Stimulated activated CD8-positive, alpha-beta memory T cell treated with anti-CD3 and anti-CD28 coated beads, Interleukin-4, amount 100 ng/mL, for 24 hours (primary cell): ENCODE data around the gene FNBP1.

Experiments
- DNase-seq: peaks from one replicate; pipeline ENCODE4 v3.0.0-alpha.2; 2020; ENCODE audit warnings: low read depth

Gene FNBP1

GRCh38 chr9:129875181-129875611, 167.8 kb downstream of the FNBP1 start:
- DNase-seq: no peak

GRCh38 chr9:129874261-129875101, 168.5 kb downstream of the FNBP1 start:
- no peak for DNase-seq

GRCh38 chr9:129873563-129874190, 169.3 kb downstream of the FNBP1 start:
- DNase-seq: no peak

- DNase-seq: no peak
Measured at GRCh38 chr9:129871046-129871445, 171.9 kb downstream of the FNBP1 start.

- DNase-seq: no peak
Measured at GRCh38 chr9:129869585-129870501, 173.1 kb downstream of the FNBP1 start.

- DNase-seq: peak; percentile 76
Measured at GRCh38 chr9:129868872-129869486, 174.0 kb downstream of the FNBP1 start.

GRCh38 chr9:129868023-129868871, 174.7 kb downstream of the FNBP1 start:
- no peak for DNase-seq

- DNase-seq: no peak
Measured at GRCh38 chr9:129867136-129868022, 175.6 kb downstream of the FNBP1 start.

- no peak for DNase-seq
Measured at GRCh38 chr9:129866394-129867135, 176.4 kb downstream of the FNBP1 start.

GRCh38 chr9:129865668-129866320, 177.2 kb downstream of the FNBP1 start:
- no peak for DNase-seq

- no peak for DNase-seq
Measured at GRCh38 chr9:129864991-129865647, 177.9 kb downstream of the FNBP1 start.

GRCh38 chr9:129863059-129863690, 179.8 kb downstream of the FNBP1 start:
- DNase-seq: peak; percentile 42

GRCh38 chr9:129861447-129861827, 181.6 kb downstream of the FNBP1 start:
- no peak for DNase-seq

- no peak for DNase-seq
Measured at GRCh38 chr9:129860653-129861446, 182.1 kb downstream of the FNBP1 start.

GRCh38 chr9:129858167-129858962, 184.6 kb downstream of the FNBP1 start:
- no peak for DNase-seq

GRCh38 chr9:129857207-129857606, 185.8 kb downstream of the FNBP1 start:
- no peak for DNase-seq
